Right cardiac atrium (tissue), 5 donors: ENCODE results near the gene IL22RA2. TPM values are rescaled to one million over a fixed set of nuclear protein-coding genes. Genes with fewer than 3 reads are reported as not detected.
"Not testable (repeated sequence)": the region's sequence is repeated elsewhere in the genome, so short reads cannot be mapped to it uniquely, and the experiment has no call there.

Experiments
- ATAC-seq, 2 donors: fragments of 200-7000 bp; cut with Tn5 transposase; one replicate each; pipeline versions ENCODE4 v1.8.0 to v1.9.1; 2020; ENCODE audit warnings: moderate library complexity in 2 of 2, mild to moderate bottlenecking in 1 of 2
- DNase-seq, 3 donors: peaks; one replicate each; pipeline ENCODE4 v3.0.0-alpha.2; 2020
- H3K27ac ChIP-seq: one replicate; pipeline ENCODE4 v1.5.1; 2013; ENCODE audit warnings: mild to moderate bottlenecking, low read length, control low read depth, moderate library complexity
- H3K27me3 ChIP-seq: one replicate; pipeline ENCODE4 v1.6.1; 2013; ENCODE audit not compliant: control insufficient read depth, insufficient read depth
- H3K4me1 ChIP-seq: one replicate; pipeline ENCODE4 v1.6.1; 2013; ENCODE audit warnings: low read length; ENCODE audit not compliant: control insufficient read depth, insufficient read depth
- H3K4me3 ChIP-seq: one replicate; pipeline ENCODE4 v1.5.1; 2013; ENCODE audit warnings: low read length, control low read depth
- H3K9me3 ChIP-seq: one replicate; pipeline ENCODE4 v1.6.1; 2013; ENCODE audit warnings: low read length; ENCODE audit not compliant: control insufficient read depth
- WGBS: extraction: QIAGEN DNeasy Blood & Tissue Kit; methylation state at CpG from one replicate; pipeline ENCODE4 v1.1.7; 2013; 5-methylcytosine and 5-hydroxymethylcytosine counted together
- intact Hi-C, 4 donors: fragments of 100-400 bp; cut with DNase I; formaldehyde crosslinking; loops; one replicate each; pipeline versions ENCODE4 v1.11.0 to v1.14.0; 2022 to 2023
- polyA plus RNA-seq: library from polyadenylated mRNA; stranded (reverse); fragments of 200-250 nt; gene quantifications from one replicate; pipeline ENCODE4 v1.2.3, GENCODE V29; 2013
- total RNA-seq, 4 donors: library from RNA; stranded (reverse); fragmentation: NEBNext Ultra II Directional; extraction: Animal tissue kit (Norgen Biotek cat#: 25700); gene quantifications; one replicate each; pipeline ENCODE4 v1.2.1, GENCODE V29; 2021
- donor health status: healthy with polysubstance abuse.
- donor health status: DM: no; HTN: yes; CAD: no.
- donor health status: DM: no; HTN: no; CAD: no.
- donor health status: DM: no; HTN: yes; CAD: no; lungs with severe emphysema.
- donor health status: DM: yes; HTN: yes; CAD: no.

Gene IL22RA2
- total and polyA plus RNA-seq, 5 donors = 0.05 to 0.14 (median 0.10) TPM; not detected in 1

DNA sequence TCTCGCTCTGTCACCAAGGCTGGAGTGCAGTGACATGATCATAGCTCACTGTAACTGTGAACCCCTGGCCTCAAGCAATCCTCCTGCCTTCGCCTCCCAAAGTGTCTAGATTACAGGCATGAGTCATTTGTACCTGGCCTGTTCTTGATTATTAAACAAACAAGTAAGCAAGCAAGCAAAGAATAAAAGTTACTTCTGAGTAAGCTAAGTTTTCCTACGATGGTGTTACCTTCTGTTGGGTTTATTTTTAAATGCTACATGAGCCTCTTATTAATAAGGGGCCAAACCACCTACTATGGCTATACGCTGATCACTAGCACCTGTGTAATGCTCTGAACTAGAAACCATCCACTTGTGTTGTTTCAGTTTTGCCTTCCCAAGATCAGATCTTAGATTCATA is 50.8 kb downstream of the IL22RA2 start:
- H3K27ac ChIP-seq = no peak overlapping the region
- DNase-seq = no peak

DNA sequence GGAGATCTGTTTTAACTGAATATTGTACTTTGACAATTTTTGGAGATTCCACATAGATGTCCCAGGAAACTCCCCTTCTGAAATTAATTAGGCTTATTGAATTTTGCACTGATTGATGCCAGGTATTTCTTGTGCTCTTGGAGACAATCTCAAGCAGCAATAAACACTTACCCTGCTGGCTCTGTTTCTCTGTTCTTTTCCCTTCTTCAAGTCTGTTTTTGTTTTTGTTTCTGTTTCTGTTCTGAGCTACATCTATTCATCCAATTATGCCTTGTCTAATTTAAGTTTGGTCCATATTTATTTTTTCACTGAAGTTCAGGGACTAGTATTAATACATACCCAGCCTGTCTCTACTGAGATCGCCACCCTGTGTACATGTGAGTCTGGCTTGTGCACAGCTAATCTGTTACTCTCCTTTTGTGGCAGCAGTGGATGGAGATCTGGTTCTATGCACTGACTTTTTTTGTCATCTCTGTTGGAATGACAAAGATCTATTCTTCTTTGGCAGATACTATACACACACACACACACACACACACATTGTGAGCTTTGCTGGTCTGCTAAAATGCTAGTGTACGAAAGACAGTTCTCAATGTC is 51.9 kb downstream of the IL22RA2 start:
- Histone ChIP-seq H3K9me3 (peaks cover 3% of the 10 kb centered on the region), H3K27me3 (no peaks in the 10 kb centered on the region), H3K4me3 (no peak overlapping the region), H3K27ac (no peak overlapping the region), H3K4me1 (no peaks in the 10 kb centered on the region)
- 81% methylated on average over 2 of the region's 2 CpGs for WGBS
- intact Hi-C loops = no loop called here
- DNase-seq (no peak), ATAC-seq (no peak)

More for the DNA sequence above, 50.8 kb downstream of the IL22RA2 start:
- H3K27me3 ChIP-seq = no peaks in the 10 kb centered on the region
- intact Hi-C loops = no loop called here
- H3K9me3 ChIP-seq = peaks cover 3% of the 10 kb centered on the region
- ATAC-seq = no peak
- H3K4me1 ChIP-seq = no peaks in the 10 kb centered on the region
- no peak overlapping the region for H3K4me3 ChIP-seq
- WGBS = 89% methylated on average over 4 of the region's 4 CpGs

DNA sequence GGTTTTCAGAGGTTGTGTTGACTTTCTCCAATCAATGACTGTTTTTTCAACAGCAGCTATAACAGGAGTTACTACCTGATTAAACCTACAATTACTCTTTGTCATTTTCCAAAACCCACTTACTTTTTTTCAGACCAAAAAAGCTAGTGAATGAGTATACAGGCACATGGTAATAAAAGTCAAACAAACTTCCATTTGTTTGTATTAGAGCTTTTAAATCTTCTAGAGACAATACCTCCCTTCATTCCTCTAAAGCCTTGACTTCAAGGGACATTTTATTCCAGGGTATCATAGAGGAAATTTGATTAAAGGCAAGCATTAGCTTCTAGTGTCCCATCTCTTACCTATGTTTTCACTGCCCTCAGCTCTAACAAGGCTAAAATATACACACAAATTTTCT is 52.7 kb downstream of the IL22RA2 start:
- Histone ChIP-seq H3K27me3 (no peaks in the 10 kb centered on the region), H3K9me3 (peaks cover 3% of the 10 kb centered on the region), H3K27ac (no peak overlapping the region), H3K4me1 (no peaks in the 10 kb centered on the region), H3K4me3 (no peak overlapping the region)
- ATAC-seq (no peak), DNase-seq (no peak)
- intact Hi-C loops = no loop called here

DNA sequence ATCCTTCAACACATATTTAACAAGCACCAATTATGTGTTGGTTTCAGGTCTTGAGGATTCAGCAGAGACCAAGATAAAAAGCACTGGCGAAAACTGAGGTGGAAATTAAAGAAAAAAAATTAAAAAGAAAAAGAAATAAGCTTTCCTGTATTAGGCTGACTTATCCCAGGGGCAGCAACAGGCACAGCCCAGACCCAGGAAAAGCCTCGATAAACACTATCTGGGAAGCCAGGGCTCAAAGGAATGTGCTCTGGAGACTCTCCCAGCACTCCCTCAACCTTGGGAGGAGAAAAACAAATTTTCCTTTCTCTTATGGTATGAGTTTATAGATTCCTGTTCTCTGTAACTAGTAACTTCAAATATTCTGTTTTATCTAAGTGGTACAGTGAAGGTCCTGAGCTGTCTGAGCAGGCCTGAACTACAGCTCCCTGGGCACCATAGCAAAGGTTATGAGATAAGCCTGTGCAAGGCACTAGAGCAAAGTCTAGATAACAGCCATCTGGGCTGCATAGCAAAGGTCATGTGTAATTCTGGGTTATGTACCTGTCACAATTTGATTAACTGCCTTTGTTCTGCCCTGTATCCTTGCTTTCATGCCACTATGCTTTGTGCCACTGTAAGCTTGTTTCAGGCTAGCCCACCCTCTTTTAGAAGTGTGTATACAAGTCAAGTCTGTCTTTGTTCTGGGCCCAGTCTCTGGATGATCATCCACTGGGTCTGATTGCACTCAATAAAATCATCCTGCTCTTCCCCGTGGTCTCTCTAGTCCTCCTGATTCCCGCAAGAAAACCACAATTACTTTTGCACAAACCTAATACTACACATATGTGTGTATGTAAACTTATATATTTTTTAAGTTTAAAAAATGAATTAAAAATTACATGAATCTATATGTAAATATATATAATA is 54.0 kb downstream of the IL22RA2 start:
- H3K9me3 ChIP-seq = peaks cover 3% of the 10 kb centered on the region
- ATAC-seq (no peak), DNase-seq (no peak)
- H3K27me3 ChIP-seq = no peaks in the 10 kb centered on the region
- no peak overlapping the region for H3K27ac ChIP-seq
- no peak overlapping the region for H3K4me3 ChIP-seq
- H3K4me1 ChIP-seq = no peaks in the 10 kb centered on the region
- intact Hi-C loops = no loop called here
- WGBS = 57% methylated on average over 4 of the region's 4 CpGs

DNA sequence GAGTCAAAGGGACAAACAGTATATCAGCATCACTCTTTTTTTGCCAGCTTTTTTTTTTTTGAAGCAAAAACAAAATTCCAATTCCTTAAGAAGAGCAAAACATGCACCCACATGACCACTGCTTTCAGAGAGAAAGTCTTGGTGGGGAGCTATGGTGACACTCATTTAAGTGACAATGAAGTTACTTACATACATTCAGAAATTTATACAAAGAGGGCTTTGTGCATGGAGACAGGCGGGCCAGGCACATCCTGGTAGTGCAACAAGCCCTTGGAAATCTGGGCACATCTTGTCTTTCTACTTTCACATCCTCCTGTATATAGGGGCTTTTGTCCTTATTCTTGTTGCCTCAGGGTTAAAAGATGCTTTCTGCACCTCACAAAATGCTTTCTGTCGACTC is 55.9 kb downstream of the IL22RA2 start:
- peaks cover 3% of the 10 kb centered on the region for H3K9me3 ChIP-seq
- H3K4me1 ChIP-seq = no peaks in the 10 kb centered on the region
- no peaks in the 10 kb centered on the region for H3K27me3 ChIP-seq
- intact Hi-C loops = no loop called here
- H3K27ac ChIP-seq = no peak overlapping the region
- H3K4me3 ChIP-seq = no peak overlapping the region
- 85% methylated on average over 2 of the region's 2 CpGs for WGBS
- DNase-seq (no peak), ATAC-seq (no peak)

DNA sequence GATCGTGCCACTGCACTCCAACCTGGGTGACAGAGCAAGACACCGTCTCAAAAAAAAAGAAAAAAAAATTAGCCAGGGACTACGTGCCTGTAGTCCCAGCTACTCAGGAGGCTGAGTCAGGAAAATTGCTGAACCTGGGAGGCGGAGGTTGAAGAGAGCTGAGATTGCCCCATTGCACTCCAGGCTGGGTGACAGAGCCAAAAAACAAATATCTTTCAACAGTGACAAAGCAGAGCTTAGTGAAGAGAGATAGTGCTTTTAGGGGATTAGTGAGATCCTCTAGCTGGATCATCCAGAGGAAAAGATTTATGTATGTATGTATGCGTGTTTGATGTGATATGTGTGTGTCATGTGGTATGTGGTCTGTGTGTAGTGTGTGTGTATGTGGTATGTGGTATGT is 56.6 kb downstream of the IL22RA2 start:
- intact Hi-C loops = no loop called here
- no peaks in the 10 kb centered on the region for H3K27me3 ChIP-seq
- ATAC-seq (no peak), DNase-seq (no peak)
- H3K9me3 ChIP-seq = peaks cover 3% of the 10 kb centered on the region
- H3K27ac ChIP-seq = no peak overlapping the region
- H3K4me1 ChIP-seq = no peaks in the 10 kb centered on the region
- no peak overlapping the region for H3K4me3 ChIP-seq
- 72% methylated on average over 5 of the region's 5 CpGs for WGBS

DNA sequence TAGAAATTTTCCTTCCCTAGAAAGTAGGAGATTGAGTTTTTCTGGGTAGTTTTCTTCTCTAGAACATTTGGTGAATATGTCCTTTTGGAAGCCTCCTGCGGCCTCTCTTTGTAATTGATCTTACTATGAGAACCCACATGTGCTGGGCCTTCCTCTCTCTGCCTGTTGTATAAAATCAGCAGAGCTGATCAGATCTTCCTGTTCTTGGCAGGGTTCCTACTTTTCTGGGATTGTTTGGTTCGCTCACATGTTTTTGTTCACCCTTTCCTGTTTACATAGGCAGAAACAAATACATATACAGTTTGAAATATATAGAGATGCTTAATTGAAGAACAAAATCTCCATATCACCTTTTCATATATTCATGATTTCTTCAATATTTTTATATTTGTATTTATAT is 57.8 kb downstream of the IL22RA2 start:
- intact Hi-C loops = no loop called here
- WGBS = 65% methylated on average over 2 of the region's 2 CpGs
- H3K27me3 ChIP-seq = no peaks in the 10 kb centered on the region
- no peak for DNase-seq
- H3K27ac ChIP-seq = no peak overlapping the region
- peaks cover 3% of the 10 kb centered on the region for H3K9me3 ChIP-seq
- H3K4me3 ChIP-seq = no peak overlapping the region
- no peaks in the 10 kb centered on the region for H3K4me1 ChIP-seq
- ATAC-seq = no peak

DNA sequence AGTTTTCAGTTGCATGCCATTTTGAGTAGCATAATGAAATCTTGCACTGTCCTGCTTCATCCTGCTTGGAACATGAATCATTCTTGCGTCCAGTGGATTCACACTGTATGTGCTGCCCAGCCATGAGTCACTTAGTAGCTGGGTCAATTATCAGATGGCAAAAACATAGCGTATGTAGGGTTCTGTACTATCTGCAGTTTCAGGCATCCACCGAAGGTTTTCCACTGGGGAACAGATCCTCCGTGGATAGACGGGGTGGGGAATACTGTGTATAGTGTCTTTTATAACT is 61.4 kb downstream of the IL22RA2 start:
- DNase-seq = no peak
- H3K27me3 ChIP-seq = no peaks in the 10 kb centered on the region
- WGBS = 89% methylated on average over 5 of the region's 5 CpGs
- no peak for ATAC-seq
- H3K4me1 ChIP-seq = no peaks in the 10 kb centered on the region
- H3K9me3 ChIP-seq = no peaks in the 10 kb centered on the region
- no peak overlapping the region for H3K4me3 ChIP-seq
- intact Hi-C loops = no loop called here
- H3K27ac ChIP-seq = no peak overlapping the region

DNA sequence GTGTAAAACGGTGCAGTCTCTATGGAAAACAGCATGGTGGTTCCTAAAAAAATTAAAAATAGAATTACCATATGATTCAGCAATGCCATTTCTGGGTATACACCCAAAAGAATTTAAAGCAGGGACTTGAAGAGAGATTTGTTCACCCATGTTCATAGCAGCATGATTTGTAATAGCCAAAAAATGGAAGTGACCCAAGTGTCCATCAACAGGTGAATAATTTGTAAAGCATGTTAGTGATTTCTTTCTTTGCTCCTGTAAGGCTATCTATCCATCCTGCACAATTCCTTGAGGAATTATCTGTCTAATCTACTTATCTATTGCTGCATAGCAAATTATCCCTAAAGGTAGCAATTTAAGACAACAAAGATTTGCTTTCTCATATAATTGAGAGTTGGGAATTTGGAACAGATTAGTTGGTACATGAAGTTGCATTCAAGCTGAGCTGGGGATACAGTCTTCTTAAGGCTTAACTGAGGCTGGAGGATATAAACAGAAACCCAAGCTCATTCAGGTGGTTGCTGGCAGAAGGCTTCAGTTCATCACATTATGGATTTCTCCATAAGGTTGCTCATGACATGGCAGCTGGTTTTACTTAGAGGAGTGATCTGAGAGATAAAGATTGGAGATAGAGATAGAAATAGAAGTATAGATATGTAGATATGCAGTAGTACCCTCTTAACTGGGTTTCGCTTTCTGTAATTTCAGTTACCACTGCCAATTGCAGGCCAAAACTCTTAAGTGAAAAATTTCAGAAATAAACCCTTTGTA is 62.0 kb downstream of the IL22RA2 start:
- DNase-seq = no peak
- WGBS = 93% methylated on average over 2 of the region's 2 CpGs
- no peak for ATAC-seq
- Histone ChIP-seq H3K4me1 (no peaks in the 10 kb centered on the region), H3K27ac (no peak overlapping the region), H3K4me3 (no peak overlapping the region), H3K27me3 (no peaks in the 10 kb centered on the region), H3K9me3 (no peaks in the 10 kb centered on the region)
- intact Hi-C loops = no loop called here

DNA sequence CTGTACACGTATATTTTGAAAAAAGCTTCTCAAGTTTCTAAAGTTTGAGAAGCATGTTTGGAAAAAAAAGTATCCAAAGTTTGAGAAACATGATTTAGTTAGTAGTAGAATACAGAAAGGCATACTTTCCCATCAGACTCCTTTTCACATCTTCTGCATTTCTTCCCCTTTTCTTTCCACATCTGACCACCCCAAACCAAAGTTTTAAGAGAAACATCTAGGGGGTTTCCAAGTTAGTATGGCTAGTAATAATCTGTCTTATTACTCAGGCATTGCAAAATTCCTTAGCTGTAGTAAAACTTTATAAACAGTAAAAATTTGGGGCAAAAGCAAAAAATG is 65.7 kb downstream of the IL22RA2 start:
- no peaks in the 10 kb centered on the region for H3K9me3 ChIP-seq
- H3K27ac ChIP-seq = no peak overlapping the region
- H3K4me1 ChIP-seq = no peaks in the 10 kb centered on the region
- intact Hi-C loops = loop anchor here in 1 of 4 donors (10.0 kb wide), 1 partner anchor 207 kb away; no protein-coding TSS in a partner anchor
- WGBS = 65% methylated on average over 1 of the region's 1 CpG
- DNase-seq = no peak
- H3K4me3 ChIP-seq = no peak overlapping the region
- no peaks in the 10 kb centered on the region for H3K27me3 ChIP-seq
- no peak for ATAC-seq

DNA sequence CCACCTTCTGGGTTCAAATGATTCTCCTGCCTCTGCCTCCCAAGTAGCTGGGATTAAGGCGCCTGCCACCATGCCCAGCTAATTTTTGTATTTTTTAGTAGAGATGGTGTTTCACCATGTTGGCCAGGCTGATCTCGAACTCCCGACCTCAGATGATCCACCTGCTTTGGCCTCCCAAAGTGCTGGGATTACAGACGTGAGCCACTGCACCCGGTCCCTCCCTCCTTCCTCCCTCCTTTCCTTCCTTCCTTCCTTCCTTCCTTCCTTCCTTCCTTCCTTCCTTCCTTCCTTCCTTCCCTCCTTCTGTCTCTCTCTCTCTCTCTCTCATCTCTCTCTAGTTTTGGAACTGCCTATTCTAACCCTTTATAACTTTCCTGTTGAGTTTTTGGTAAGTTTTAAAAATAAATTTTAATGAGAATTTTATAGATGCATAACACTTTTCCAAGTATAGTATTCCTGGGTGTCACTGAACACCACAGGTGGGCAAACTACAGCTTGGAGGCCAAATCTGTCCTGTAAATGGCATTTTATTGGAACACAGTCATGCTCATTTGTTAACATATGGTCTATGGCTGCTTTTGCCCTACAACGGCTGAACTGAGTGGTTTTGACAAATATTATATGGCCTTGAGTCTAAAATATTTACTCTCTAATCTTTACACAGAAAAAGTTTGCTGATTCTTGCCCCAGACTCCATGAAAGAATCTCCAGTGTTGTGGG is 66.2 kb downstream of the IL22RA2 start:
- not testable (repeated sequence) for DNase-seq, ATAC-seq, H3K27me3 ChIP-seq, H3K4me1 ChIP-seq, H3K27ac ChIP-seq, H3K9me3 ChIP-seq, H3K4me3 ChIP-seq
- intact Hi-C loops = loop anchor here in 1 of 4 donors (10.0 kb wide), 1 partner anchor 208 kb away; no protein-coding TSS in a partner anchor
- WGBS = 78% methylated on average over 6 of the region's 6 CpGs
